Progenitor cell of endocrine pancreas (in vitro differentiated cells): ENCODE results near the gene GFM1. TPM values are rescaled to one million over a fixed set of nuclear protein-coding genes. Genes with fewer than 3 reads are reported as not detected.
"Not testable (repeated sequence)": the region's sequence is repeated elsewhere in the genome, so short reads cannot be mapped to it uniquely, and the experiment has no call there.

Experiments
- DNase-seq: peaks from one replicate; pipeline ENCODE4 v3.0.0; 2021; ENCODE audit warnings: low spot score; ENCODE audit not compliant: unreplicated experiment
- H3K27ac Mint-ChIP-seq: 2 replicates; pipeline ENCODE4 v1.8.0; 2021; ENCODE audit warnings: mild to moderate bottlenecking, moderate library complexity, mixed read lengths
- H3K27me3 Mint-ChIP-seq: 2 replicates; pipeline ENCODE4 v1.8.0; 2021; ENCODE audit warnings: mixed read lengths
- H3K36me3 Mint-ChIP-seq: 2 replicates; pipeline ENCODE4 v1.8.0; 2022; ENCODE audit warnings: mixed read lengths; ENCODE audit not compliant: insufficient read depth
- H3K4me1 Mint-ChIP-seq: 2 replicates; pipeline ENCODE4 v1.8.0; 2021; ENCODE audit warnings: low read depth, mixed read lengths
- H3K4me3 Mint-ChIP-seq: 2 replicates; pipeline ENCODE4 v1.8.0; 2021; ENCODE audit warnings: low read depth, mild to moderate bottlenecking, moderate library complexity, mixed read lengths
- H3K9me3 Mint-ChIP-seq: 2 replicates; pipeline ENCODE4 v1.8.0; 2021; ENCODE audit warnings: low read depth, mixed read lengths
- total RNA-seq: library from RNA; stranded (reverse); gene quantifications from 2 replicates; pipeline ENCODE4 v1.2.1, GENCODE V29; 2021
- TF ChIP-seq, protein P1 (sequence below): fragments of 200-600 bp; sonication (generic); IDR thresholded peaks from one replicate; pipeline ENCODE4 v1.5.0; 2021; ENCODE audit warnings: antibody characterized with exemption, mild to moderate bottlenecking; ENCODE audit not compliant: unreplicated experiment

Gene GFM1
- total RNA-seq, 1 donor from 2014 or later, result 33.2 TPM

DNA sequence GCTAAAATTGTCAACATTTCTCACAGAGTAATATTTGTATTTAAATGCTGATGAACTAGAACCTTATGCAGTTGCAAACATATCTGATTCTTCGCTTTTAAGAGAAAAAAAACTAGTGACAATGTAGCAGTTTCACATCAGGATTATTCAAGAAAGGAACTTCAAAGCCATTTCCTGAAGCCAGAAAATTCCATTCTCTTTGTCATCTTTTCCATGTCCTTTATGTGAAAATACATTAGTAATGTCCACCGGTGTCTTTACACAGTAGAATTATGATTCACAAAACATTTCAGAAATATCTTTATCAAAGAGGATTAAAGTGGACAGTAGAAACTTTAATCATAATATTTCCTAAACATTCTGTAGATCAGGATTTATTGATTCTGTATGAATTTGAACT is 40.8 kb downstream of the GFM1 start:
- Mint-ChIP-seq H3K36me3 (no peaks in the 10 kb centered on the region), H3K27ac (no peak overlapping the region), H3K9me3 (no peaks in the 10 kb centered on the region), H3K4me1 (no peaks in the 10 kb centered on the region), H3K27me3 (no peaks in the 10 kb centered on the region), H3K4me3 (no peak overlapping the region)
- no peak for DNase-seq
- TF ChIP-seq, protein P1, sequence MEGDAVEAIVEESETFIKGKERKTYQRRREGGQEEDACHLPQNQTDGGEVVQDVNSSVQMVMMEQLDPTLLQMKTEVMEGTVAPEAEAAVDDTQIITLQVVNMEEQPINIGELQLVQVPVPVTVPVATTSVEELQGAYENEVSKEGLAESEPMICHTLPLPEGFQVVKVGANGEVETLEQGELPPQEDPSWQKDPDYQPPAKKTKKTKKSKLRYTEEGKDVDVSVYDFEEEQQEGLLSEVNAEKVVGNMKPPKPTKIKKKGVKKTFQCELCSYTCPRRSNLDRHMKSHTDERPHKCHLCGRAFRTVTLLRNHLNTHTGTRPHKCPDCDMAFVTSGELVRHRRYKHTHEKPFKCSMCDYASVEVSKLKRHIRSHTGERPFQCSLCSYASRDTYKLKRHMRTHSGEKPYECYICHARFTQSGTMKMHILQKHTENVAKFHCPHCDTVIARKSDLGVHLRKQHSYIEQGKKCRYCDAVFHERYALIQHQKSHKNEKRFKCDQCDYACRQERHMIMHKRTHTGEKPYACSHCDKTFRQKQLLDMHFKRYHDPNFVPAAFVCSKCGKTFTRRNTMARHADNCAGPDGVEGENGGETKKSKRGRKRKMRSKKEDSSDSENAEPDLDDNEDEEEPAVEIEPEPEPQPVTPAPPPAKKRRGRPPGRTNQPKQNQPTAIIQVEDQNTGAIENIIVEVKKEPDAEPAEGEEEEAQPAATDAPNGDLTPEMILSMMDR, result no peak

DNA sequence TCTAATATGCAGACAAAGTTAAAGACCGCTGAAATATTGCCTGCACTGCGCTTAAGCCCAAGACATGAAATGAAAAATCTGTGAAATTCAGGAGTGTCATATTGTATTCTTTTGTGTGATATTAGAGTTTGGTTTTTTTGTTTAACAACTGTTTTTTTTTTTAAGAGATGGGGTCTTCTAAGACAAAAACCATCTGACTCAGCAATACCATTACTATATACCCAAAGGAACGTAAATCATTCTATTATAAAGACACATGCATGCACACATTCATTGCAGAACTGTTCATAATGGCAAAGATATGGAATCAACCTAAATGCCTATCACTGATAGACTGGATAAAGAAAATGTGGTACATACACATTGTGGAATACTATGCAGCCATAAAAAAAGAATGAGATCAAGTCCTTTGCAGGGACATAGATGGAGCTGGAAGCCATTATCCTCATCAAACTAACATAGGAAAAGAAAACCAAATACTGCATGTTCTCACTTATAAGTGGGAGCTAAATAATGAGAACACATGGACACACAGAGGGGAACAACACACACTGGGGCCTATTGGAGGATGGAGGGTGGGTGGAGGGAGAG is 49.6 kb downstream of the GFM1 start:
- not testable (repeated sequence) for H3K4me3 Mint-ChIP-seq, DNase-seq, H3K27ac Mint-ChIP-seq, H3K9me3 Mint-ChIP-seq, H3K4me1 Mint-ChIP-seq, H3K27me3 Mint-ChIP-seq
- H3K36me3 Mint-ChIP-seq, result peaks cover 10% of the 10 kb centered on the region

DNA sequence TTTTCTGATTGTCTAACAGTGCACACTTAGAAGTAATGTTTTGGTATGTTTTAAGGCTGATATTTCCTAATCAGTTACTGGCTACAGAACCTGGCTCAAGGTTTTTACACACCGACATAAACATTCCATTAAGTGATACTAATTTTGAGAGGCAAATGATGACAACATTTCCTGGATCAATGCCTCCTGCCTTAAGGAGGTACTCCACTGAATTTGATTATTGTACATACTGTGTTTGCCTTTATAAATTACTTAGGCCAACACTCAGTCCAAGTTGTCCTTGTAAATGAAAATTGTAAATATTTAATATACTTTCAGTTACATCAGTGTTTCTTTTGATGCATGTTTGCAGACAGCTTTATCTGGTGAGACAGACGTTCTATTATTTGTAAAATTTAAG is 52.3 kb downstream of the GFM1 start:
- Mint-ChIP-seq H3K27me3 (no peaks in the 10 kb centered on the region), H3K4me1 (no peaks in the 10 kb centered on the region), H3K4me3 (no peak overlapping the region), H3K36me3 (peaks cover 8% of the 10 kb centered on the region), H3K9me3 (no peaks in the 10 kb centered on the region), H3K27ac (no peak overlapping the region)
- TF ChIP-seq, protein P1, result no peak
- DNase-seq, result no peak

- no peak for DNase-seq
- TF ChIP-seq, protein P1, result no peak
- Mint-ChIP-seq H3K27me3 (no peaks in the 10 kb centered on the region), H3K4me3 (no peak overlapping the region), H3K27ac (no peak overlapping the region), H3K9me3 (no peaks in the 10 kb centered on the region), H3K4me1 (no peaks in the 10 kb centered on the region), H3K36me3 (peaks cover 2% of the 10 kb centered on the region)
These were observed 56.2 kb downstream of the GFM1 start for GRCh38 chr3:158700559-158700958.

DNA sequence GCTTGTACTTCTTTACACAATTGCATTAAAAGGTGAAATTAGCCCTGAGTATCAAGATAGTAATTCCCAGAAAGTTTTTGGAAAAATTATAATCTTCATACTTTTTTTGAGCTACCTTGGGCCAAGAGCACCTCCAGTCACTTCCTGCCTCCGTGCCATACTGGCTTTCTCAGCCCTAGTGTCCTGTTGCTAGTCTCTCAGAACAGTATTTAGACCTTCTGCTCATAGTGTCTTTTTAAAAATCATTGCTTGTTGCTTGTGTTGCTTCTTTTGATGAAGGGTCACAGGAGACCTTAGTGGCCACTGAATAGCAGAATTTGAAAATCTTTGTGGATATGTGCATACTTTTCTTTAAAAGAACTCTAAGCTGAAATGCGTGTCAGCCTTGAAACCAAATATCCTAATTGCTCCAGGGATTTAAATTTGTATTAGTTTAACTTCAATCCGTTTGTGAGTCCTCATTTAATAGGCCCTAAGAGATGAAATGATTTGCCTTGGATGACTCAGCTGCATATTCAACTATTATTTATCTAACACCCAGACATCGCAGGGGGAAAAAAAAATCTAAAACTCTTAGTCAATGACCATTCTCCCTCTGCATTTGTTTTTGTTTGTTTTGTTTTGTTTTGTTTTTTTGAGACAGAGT is 57.2 kb downstream of the GFM1 start:
- H3K36me3 Mint-ChIP-seq, result peaks cover 2% of the 10 kb centered on the region
- no peak overlapping the region for H3K27ac Mint-ChIP-seq
- no peaks in the 10 kb centered on the region for H3K4me1 Mint-ChIP-seq
- H3K27me3 Mint-ChIP-seq, result no peaks in the 10 kb centered on the region
- H3K4me3 Mint-ChIP-seq, result no peak overlapping the region
- TF ChIP-seq, protein P1, result no peak
- DNase-seq, result no peak
- no peaks in the 10 kb centered on the region for H3K9me3 Mint-ChIP-seq
